DND-41 (cell line): ENCODE data around the gene ADPRH.

ENCODE experiments used
- ATAC-seq: fragments of 200-7000 bp; cut with Tn5 transposase; 3 replicates; pipeline ENCODE4 v1.9.1; 2021; ENCODE audit warnings: low read depth; ENCODE audit not compliant: insufficient read depth
- DNase-seq: peaks from one replicate; pipeline ENCODE4 v3.0.0-alpha.2; 2020
- H2AFZ ChIP-seq: 2 replicates; pipeline ENCODE4 v1.6.0; 2012; ENCODE audit warnings: low read depth, low read length
- H3K27ac ChIP-seq: 2 replicates; pipeline ENCODE4 v1.5.1; 2012; ENCODE audit warnings: low read length, inconsistent platforms
- H3K27me3 ChIP-seq: fragments of 200-600 bp; sonication (generic); 2 replicates; pipeline ENCODE4 v1.6.0; 2012; ENCODE audit warnings: low read length, mild to moderate bottlenecking, inconsistent platforms; ENCODE audit not compliant: insufficient read depth, poor library complexity
- H3K36me3 ChIP-seq: 2 replicates; pipeline ENCODE4 v1.5.1; 2012; ENCODE audit warnings: low read length, inconsistent platforms; ENCODE audit not compliant: insufficient read depth
- H3K4me1 ChIP-seq: 2 replicates; pipeline ENCODE4 v1.5.1; 2012; ENCODE audit warnings: mild to moderate bottlenecking, low read length; ENCODE audit not compliant: insufficient read depth
- H3K4me2 ChIP-seq: 2 replicates; pipeline ENCODE4 v1.6.0; 2012; ENCODE audit warnings: mild to moderate bottlenecking, moderate library complexity, low read length, inconsistent platforms; ENCODE audit not compliant: insufficient read depth
- H3K4me3 ChIP-seq, 2 experiments: fragments of 200-600 bp in 1 of 2; shearing (Covaris generic) in 1 of 2; 2 replicates each; pipeline ENCODE4 v1.5.1; 2012 to 2016; ENCODE audit warnings: inconsistent platforms in 2 of 2, low read length in 2 of 2, mild to moderate bottlenecking in 2 of 2, low read depth in 1 of 2, moderate library complexity in 1 of 2
- H3K79me2 ChIP-seq: 2 replicates; pipeline ENCODE4 v1.6.0; 2012; ENCODE audit warnings: low read length, inconsistent platforms; ENCODE audit not compliant: insufficient read depth
- H3K9ac ChIP-seq: 2 replicates; pipeline ENCODE4 v1.6.0; 2012; ENCODE audit warnings: low read depth, mild to moderate bottlenecking, inconsistent platforms, low read length, moderate library complexity
- H3K9me3 ChIP-seq: 2 replicates; pipeline ENCODE4 v1.5.1; 2012; ENCODE audit warnings: low read length, moderate library complexity, mild to moderate bottlenecking, inconsistent platforms; ENCODE audit not compliant: insufficient read depth, severe bottlenecking
- H4K20me1 ChIP-seq: 2 replicates; pipeline ENCODE4 v1.6.0; 2012; ENCODE audit warnings: low read length; ENCODE audit not compliant: insufficient read depth
- EZH2 ChIP-seq: IDR thresholded peaks from 3 replicates; pipeline ENCODE4 v1.6.1; 2012; ENCODE audit warnings: borderline replicate concordance, low read depth, mild to moderate bottlenecking, moderate library complexity, low read length, inconsistent platforms; ENCODE audit not compliant: severe bottlenecking
- TF ChIP-seq, protein P1 (sequence below): IDR thresholded peaks from 2 replicates; pipeline ENCODE4 v1.5.1; 2012; ENCODE audit warnings: borderline replicate concordance, low read length, moderate library complexity, mild to moderate bottlenecking; ENCODE audit not compliant: poor library complexity, severe bottlenecking; ENCODE audit errors: extremely low read depth

Gene ADPRH

DNA sequence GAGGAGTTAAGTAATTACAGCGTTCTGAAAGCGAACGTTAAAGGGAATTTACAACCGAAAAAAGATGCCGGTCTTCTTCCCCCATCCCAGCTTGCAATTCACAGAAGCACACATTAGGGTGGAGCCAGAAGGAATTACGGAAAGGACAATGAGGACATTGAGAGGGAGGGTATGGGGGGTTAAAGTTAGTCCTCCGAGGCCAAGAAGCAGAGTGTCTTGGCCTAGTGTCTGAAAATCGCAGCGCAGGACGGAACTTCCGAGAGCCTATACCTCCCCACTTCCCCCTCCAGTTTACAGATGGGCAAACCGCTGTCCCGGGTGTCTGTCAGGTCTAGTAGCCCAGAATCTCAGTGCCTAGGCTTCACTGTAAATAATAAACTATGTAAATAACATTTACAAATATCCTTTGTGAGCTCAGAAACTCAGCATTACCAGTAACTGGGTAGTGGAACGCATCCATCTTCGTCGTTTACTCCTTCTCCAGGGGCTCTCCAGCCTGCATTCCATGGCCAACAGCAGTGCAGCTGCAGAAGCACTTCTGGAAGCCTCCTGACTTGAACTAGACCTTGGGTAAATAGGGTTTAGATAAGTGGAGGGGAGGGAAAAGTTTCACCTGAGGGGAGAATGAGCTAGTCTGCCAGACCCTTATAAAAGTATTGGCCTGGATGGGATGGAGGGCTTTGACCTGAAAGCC lies 922 bp downstream of the ADPRH start:
- TF ChIP-seq, protein P1, sequence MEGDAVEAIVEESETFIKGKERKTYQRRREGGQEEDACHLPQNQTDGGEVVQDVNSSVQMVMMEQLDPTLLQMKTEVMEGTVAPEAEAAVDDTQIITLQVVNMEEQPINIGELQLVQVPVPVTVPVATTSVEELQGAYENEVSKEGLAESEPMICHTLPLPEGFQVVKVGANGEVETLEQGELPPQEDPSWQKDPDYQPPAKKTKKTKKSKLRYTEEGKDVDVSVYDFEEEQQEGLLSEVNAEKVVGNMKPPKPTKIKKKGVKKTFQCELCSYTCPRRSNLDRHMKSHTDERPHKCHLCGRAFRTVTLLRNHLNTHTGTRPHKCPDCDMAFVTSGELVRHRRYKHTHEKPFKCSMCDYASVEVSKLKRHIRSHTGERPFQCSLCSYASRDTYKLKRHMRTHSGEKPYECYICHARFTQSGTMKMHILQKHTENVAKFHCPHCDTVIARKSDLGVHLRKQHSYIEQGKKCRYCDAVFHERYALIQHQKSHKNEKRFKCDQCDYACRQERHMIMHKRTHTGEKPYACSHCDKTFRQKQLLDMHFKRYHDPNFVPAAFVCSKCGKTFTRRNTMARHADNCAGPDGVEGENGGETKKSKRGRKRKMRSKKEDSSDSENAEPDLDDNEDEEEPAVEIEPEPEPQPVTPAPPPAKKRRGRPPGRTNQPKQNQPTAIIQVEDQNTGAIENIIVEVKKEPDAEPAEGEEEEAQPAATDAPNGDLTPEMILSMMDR, result no peak
- no peak for TF ChIP-seq EZH2
- H3K27ac ChIP-seq, result no peak overlapping the region
- no peak overlapping the region for H3K9ac ChIP-seq
- H2AFZ ChIP-seq, result no peak overlapping the region
- H3K4me3 ChIP-seq, result no peak overlapping the region
- DNase-seq (no peak), ATAC-seq (no peak)
- H3K79me2 ChIP-seq, result no peaks in the 10 kb centered on the region
- H4K20me1 ChIP-seq, result no peaks in the 10 kb centered on the region
- no peaks in the 10 kb centered on the region for H3K27me3 ChIP-seq
- no peaks in the 10 kb centered on the region for H3K9me3 ChIP-seq
- no peaks in the 10 kb centered on the region for H3K4me1 ChIP-seq
- no peaks in the 10 kb centered on the region for H3K36me3 ChIP-seq
- H3K4me2 ChIP-seq, result no peak overlapping the region

DNA sequence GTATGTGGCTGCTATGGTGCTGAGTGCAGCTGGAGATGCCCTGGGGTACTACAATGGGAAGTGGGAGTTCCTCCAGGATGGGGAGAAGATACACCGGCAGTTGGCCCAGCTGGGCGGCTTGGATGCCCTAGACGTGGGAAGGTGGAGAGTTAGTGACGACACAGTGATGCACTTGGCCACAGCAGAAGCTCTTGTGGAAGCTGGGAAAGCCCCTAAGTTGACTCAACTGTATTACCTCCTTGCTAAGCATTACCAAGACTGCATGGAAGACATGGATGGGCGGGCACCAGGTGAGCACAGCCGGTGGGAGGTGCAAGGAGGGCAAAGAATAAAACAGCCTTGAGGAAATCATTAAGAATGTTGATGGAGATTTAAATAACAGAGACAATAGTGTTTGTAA lies 2.9 kb downstream of the ADPRH start:
- Histone ChIP-seq H3K79me2 (no peaks in the 10 kb centered on the region), H2AFZ (no peak overlapping the region), H3K4me2 (no peak overlapping the region), H3K9me3 (no peaks in the 10 kb centered on the region), H3K27me3 (no peaks in the 10 kb centered on the region), H3K27ac (no peak overlapping the region), H3K36me3 (no peaks in the 10 kb centered on the region), H3K4me1 (no peaks in the 10 kb centered on the region), H3K4me3 (no peak overlapping the region), H3K9ac (no peak overlapping the region), H4K20me1 (no peaks in the 10 kb centered on the region)
- ATAC-seq (no peak), DNase-seq (no peak)
- no peak for TF ChIP-seq EZH2

GRCh38 chr3:119585208-119585607 lies 5.9 kb downstream of the ADPRH start:
- no peaks in the 10 kb centered on the region for H3K4me1 ChIP-seq
- no peaks in the 10 kb centered on the region for H4K20me1 ChIP-seq
- ATAC-seq (no peak), DNase-seq (no peak)
- H3K79me2 ChIP-seq, result no peaks in the 10 kb centered on the region
- no peak overlapping the region for H3K4me3 ChIP-seq
- H3K9ac ChIP-seq, result no peak overlapping the region
- H3K27ac ChIP-seq, result no peak overlapping the region
- no peak overlapping the region for H3K4me2 ChIP-seq
- H2AFZ ChIP-seq, result no peak overlapping the region
- H3K36me3 ChIP-seq, result no peaks in the 10 kb centered on the region
- H3K9me3 ChIP-seq, result no peaks in the 10 kb centered on the region
- H3K27me3 ChIP-seq, result no peaks in the 10 kb centered on the region
- TF ChIP-seq, protein P1, result no peak
- no peak for TF ChIP-seq EZH2

DNA sequence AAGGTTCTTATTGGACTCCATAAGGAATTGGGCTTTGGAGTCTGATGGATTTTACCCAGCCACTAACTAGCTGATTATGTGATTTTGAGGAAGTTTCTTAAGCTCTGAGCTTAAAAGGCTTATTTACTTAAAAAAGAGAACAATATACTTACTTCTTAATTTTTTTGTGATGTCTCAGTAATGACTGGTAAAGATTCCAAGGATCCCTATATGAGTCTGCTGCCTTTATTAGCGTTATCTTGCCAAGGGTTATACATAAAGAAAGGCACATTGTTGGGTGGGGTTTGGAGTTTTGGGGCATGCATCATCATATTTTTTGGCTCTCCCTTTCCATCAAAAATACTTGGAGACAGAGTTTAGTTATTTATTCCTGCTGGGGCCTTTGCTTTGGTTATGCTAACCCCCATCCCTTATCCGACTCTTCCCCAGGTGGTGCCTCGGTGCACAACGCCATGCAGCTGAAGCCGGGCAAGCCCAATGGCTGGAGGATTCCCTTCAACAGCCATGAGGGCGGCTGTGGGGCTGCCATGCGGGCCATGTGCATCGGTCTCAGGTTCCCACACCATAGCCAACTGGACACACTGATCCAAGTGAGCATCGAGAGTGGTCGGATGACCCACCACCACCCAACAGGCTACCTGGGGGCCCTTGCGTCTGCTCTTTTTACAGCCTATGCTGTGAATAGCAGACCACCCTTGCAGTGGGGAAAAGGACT lies 6.7 kb downstream of the ADPRH start:
- H3K9ac ChIP-seq, result no peak overlapping the region
- H3K79me2 ChIP-seq, result no peaks in the 10 kb centered on the region
- no peak for TF ChIP-seq EZH2
- TF ChIP-seq, protein P1, result no peak
- H3K27ac ChIP-seq, result no peak overlapping the region
- H3K4me1 ChIP-seq, result no peaks in the 10 kb centered on the region
- H3K27me3 ChIP-seq, result no peaks in the 10 kb centered on the region
- H3K4me3 ChIP-seq, result no peak overlapping the region
- no peak overlapping the region for H3K4me2 ChIP-seq
- H3K36me3 ChIP-seq, result no peaks in the 10 kb centered on the region
- ATAC-seq (no peak), DNase-seq (no peak)
- peaks cover 2% of the 10 kb centered on the region for H3K9me3 ChIP-seq
- no peak overlapping the region for H2AFZ ChIP-seq
- H4K20me1 ChIP-seq, result no peaks in the 10 kb centered on the region
